ENCODE results near the gene PAGR1.
A peak's percentile ranks its signal among the peaks of the same experiment; 100 is the strongest.

PAGR1 gene

DNA sequence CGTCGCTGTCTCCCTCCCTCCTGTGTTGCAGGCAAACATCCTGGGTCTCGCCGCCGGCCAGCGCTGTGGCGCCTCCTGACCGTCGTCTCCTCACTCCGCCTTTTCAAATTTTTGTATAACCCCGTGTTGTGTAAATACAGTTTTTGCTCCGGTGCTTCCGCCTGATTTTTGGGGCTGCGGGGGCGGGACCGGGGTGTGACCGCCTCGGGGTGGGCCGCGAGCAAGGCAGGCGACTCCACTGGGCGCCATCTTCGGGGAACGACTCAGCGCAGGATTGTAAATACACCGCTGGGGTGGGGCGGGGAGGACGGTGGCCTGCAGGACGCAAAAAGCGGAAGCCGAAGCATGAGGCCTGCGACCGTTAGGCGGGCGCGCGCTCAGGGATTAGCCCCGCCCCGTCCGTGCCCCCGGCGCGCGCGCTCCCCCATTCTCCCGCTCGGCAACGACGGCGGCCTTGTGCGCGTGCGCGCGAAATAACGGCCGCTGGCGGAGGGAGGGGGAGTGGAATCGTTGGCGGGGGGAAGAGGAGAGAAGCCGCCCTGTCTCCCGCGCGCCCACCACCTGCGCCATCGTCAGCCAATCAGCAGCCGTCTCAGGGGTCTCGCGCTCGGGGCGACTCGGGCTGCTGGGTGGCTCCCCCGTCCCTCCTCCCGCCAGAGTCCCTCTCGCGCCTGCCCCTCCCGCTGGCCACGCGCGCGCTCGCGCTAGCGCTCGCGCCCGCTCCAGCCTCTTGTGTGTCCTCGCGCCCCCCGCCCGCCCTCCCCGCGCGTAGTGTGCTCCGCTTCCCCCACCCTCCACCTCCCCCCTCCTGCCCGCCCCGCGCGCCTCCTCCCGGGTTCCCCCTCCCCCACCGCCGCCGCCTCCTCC lies 10.5 kb upstream of the PAGR1 start:
- ChIA-PET CTCF (interaction anchor here (1.6 to 4.0 kb wide), 2 partner anchors 14 to 20 kb away, joined by 4 to 27 read pairs; partner anchors contain the start of gene KIF22), POLR2A (interaction anchor here (1.0 to 3.1 kb wide), 2 partner anchors 11 to 15 kb away, joined by 6 to 25 read pairs; partner anchors contain the start of genes KIF22 and PAGR1)
- peak overlapping the region; percentile 86 for H3K4me3 ChIP-seq (ENCODE audit: low read depth, low read length)
- TF ChIP-seq, protein P1, sequence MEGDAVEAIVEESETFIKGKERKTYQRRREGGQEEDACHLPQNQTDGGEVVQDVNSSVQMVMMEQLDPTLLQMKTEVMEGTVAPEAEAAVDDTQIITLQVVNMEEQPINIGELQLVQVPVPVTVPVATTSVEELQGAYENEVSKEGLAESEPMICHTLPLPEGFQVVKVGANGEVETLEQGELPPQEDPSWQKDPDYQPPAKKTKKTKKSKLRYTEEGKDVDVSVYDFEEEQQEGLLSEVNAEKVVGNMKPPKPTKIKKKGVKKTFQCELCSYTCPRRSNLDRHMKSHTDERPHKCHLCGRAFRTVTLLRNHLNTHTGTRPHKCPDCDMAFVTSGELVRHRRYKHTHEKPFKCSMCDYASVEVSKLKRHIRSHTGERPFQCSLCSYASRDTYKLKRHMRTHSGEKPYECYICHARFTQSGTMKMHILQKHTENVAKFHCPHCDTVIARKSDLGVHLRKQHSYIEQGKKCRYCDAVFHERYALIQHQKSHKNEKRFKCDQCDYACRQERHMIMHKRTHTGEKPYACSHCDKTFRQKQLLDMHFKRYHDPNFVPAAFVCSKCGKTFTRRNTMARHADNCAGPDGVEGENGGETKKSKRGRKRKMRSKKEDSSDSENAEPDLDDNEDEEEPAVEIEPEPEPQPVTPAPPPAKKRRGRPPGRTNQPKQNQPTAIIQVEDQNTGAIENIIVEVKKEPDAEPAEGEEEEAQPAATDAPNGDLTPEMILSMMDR (IDR thresholded peaks at IDR 0.05; ENCODE audit: insufficient read depth, low read length, missing control alignments), result no peak
- DNase-seq (ENCODE audit: low read depth, low spot score), result peak; percentile 83

DNA sequence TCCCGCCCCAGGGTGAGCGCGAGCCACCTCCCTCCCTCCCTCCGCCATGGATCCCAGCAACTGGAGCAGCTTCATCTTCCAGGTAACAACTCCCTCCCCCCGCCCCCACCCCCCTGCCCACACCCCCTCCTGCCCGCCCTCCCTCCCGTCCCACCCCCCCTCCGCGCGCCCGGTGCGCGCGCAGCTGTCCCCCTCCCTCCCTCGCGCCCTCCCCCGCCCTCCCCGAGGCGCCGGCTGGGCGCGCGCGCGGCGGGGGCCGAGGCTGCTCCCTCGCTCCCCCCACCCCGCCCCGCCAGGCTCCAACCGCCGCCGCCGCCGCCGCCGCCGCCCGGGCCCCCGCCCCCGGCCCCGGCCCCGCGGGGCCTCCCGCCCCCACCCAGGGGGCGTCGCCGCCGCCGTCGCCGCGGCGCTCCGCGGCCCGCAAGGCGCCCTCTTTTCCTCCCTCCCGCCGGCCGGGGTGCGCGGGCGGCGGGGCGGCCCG lies 9.8 kb upstream of the PAGR1 start, which contains the start of gene MAZ:
TSS of gene MAZ (plus strand) at position 431 of the 481 bp plus-strand sequence. CDS start 173 bp downstream, outside the sequence.
- POLR2A ChIA-PET, result interaction anchor here (3.0 to 3.1 kb wide), 2 partner anchors 10 to 14 kb away, joined by 19 to 25 read pairs; partner anchors contain the start of genes MVP and PAGR1
- peak; percentile 52 for DNase-seq (ENCODE audit: low read depth, low spot score)

DNA sequence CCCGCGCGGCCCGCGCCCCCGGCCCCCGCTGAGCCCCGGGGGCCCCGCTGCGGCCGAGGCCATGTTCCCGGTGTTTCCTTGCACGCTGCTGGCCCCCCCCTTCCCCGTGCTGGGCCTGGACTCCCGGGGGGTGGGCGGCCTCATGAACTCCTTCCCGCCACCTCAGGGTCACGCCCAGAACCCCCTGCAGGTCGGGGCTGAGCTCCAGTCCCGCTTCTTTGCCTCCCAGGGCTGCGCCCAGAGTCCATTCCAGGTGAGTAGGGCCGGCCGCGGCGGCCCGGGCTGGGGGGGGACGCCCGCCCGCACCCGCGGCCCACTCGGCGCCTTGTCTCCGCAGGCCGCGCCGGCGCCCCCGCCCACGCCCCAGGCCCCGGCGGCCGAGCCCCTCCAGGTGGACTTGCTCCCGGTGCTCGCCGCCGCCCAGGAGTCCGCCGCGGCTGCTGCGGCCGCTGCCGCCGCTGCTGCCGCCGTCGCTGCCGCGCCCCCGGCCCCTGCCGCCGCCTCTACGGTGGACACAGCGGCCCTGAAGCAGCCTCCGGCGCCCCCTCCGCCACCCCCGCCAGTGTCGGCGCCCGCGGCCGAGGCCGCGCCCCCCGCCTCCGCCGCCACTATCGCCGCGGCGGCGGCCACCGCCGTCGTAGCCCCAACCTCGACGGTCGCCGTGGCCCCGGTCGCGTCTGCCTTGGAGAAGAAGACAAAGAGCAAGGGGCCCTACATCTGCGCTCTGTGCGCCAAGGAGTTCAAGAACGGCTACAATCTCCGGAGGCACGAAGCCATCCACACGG lies 9.1 kb upstream of the PAGR1 start:
- ChIA-PET POLR2A (interaction anchor here (1.9 to 3.1 kb wide), 4 partner anchors 9 to 41 kb away, joined by 5 to 25 read pairs (median 15); partner anchors contain the start of genes MVP and PAGR1), CTCF (interaction anchor here (0.6 to 3.0 kb wide), 14 partner anchors 10 to 234 kb away, joined by 3 to 34 read pairs (median 5); partner anchors contain the start of genes KIF22, MVP, PAGR1 and TAOK2)
- TF ChIP-seq, protein P1 (IDR thresholded peaks at IDR 0.05; ENCODE audit: insufficient read depth, low read length, missing control alignments), result no peak
- DNase-seq (ENCODE audit: low read depth, low spot score), result no peak
- peak overlapping the region; percentile 72 for H3K4me3 ChIP-seq (ENCODE audit: low read depth, low read length)

More for the DNA sequence above, 9.8 kb upstream of the PAGR1 start, which contains the start of gene MAZ:
- H3K4me3 ChIP-seq (ENCODE audit: low read depth, low read length), result peak within 1 kb of the TSS; percentile 86
- CTCF ChIA-PET, result interaction anchor here (2.8 to 3.0 kb wide), 2 partner anchors 11 to 43 kb away, joined by 25 to 34 read pairs; partner anchors contain the start of gene PAGR1
- TF ChIP-seq, protein P1 (IDR thresholded peaks at IDR 0.05; ENCODE audit: insufficient read depth, low read length, missing control alignments), result no peak

DNA sequence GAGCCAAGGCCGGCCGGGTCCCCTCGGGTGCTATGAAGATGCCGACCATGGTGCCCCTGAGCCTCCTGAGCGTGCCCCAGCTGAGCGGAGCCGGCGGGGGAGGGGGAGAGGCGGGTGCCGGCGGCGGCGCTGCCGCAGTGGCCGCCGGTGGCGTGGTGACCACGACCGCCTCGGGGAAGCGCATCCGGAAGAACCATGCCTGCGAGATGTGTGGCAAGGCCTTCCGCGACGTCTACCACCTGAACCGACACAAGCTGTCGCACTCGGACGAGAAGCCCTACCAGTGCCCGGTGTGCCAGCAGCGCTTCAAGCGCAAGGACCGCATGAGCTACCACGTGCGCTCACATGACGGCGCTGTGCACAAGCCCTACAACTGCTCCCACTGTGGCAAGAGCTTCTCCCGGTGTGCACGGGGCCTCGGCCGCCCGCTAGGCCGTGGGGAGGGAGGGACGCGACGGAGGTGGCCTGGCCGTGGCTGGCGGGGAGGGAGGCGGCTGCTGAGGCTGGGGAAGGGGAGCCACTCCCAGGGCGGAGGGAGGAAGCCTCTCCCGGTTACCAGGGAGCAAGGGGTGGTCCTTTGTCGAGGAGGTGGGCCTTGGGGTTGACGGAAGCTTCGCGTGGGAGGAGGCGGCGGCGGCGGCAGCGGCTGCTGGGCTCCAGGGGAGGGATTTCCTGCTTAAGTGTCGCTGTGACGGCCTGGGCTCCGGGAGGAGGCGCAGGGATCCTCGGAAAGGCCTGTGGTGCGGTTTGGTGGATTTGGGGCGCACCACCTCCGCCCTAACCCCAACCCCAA lies 8.3 kb upstream of the PAGR1 start:
- ChIA-PET POLR2A (interaction anchor here (1.9 to 3.1 kb wide), 4 partner anchors 9 to 41 kb away, joined by 5 to 25 read pairs (median 15); partner anchors contain the start of genes MVP and PAGR1), CTCF (interaction anchor here (0.6 to 3.0 kb wide), 18 partner anchors 10 to 234 kb away, joined by 3 to 34 read pairs (median 4); partner anchors contain the start of genes KIF22, MVP, PAGR1 and TAOK2)
- peak; percentile 61 for DNase-seq (ENCODE audit: low read depth, low spot score)
- TF ChIP-seq, protein P1 (IDR thresholded peaks at IDR 0.05; ENCODE audit: insufficient read depth, low read length, missing control alignments), result peak; percentile 78
- H3K4me3 ChIP-seq (ENCODE audit: low read depth, low read length), result peak overlapping the region; percentile 72

DNA sequence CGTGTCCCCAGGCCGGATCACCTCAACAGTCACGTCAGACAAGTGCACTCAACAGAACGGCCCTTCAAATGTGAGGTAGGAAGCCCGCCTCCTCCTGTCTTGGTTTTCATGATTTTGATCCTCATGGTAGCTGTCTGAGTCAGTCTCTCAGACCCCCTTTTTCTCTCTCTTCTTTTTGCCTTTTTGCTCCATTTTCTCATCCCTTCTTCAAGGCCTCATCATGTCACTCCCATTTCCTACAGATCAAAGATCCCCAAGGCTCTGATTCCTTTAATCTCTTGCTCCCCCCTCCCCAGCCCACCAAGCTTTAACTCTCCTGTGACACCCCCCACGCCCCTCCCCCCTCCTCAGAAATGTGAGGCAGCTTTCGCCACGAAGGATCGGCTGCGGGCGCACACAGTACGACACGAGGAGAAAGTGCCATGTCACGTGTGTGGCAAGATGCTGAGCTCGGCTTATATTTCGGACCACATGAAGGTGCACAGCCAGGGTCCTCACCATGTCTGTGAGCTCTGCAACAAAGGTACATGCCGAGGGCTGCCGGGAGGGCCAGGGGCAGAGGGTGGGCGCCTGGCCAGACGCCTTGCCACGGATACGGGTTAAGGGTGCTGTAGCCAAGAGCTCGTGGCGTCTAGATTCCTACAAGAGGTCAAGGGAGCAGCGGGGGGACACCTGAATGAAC lies 7.6 kb upstream of the PAGR1 start:
- no peak for DNase-seq (ENCODE audit: low read depth, low spot score)
- peak overlapping the region; percentile 72 for H3K4me3 ChIP-seq (ENCODE audit: low read depth, low read length)
- ChIA-PET POLR2A (interaction anchor here (1.2 to 3.1 kb wide), 5 partner anchors 8 to 197 kb away, joined by 3 to 25 read pairs (median 11); partner anchors contain the start of genes MVP and PAGR1), CTCF (interaction anchor here (0.9 to 3.0 kb wide), 16 partner anchors 9 to 223 kb away, joined by 3 to 34 read pairs (median 4); partner anchors contain the start of genes KIF22, MVP, PAGR1 and TLCD3B)
- TF ChIP-seq, protein P1 (IDR thresholded peaks at IDR 0.05; ENCODE audit: insufficient read depth, low read length, missing control alignments), result no peak

Data from AG04449 (cell line).